Dendritic cell treated with granulocyte-macrophage colony-stimulating factor and Interleukin-4, amounts not matched to agents 40 ng/mL and 50 ng/mL, for 4 days (primary cell): ENCODE measurements around the gene EFCAB14.
A peak's percentile ranks its signal among the peaks of the same experiment; 100 is the strongest.
"Not testable (repeated sequence)": the region's sequence is repeated elsewhere in the genome, so short reads cannot be mapped to it uniquely, and the experiment has no call there.

Source experiments
- H3K27ac Mint-ChIP-seq: one replicate; pipeline ENCODE4 v1.8.0; 2022; ENCODE audit warnings: mild to moderate bottlenecking, mixed read lengths
- H3K27me3 Mint-ChIP-seq: one replicate; pipeline ENCODE4 v1.8.0; 2022; ENCODE audit warnings: mild to moderate bottlenecking, mixed read lengths
- H3K36me3 Mint-ChIP-seq: one replicate; pipeline ENCODE4 v1.8.0; 2022; ENCODE audit warnings: low read depth, mixed read lengths
- H3K4me1 Mint-ChIP-seq: one replicate; pipeline ENCODE4 v1.8.0; 2022; ENCODE audit warnings: low read depth, mixed read lengths
- H3K4me3 Mint-ChIP-seq: one replicate; pipeline ENCODE4 v1.8.0; 2022; ENCODE audit warnings: mild to moderate bottlenecking, moderate library complexity, mixed read lengths
- H3K9me3 Mint-ChIP-seq: one replicate; pipeline ENCODE4 v1.8.0; 2022; ENCODE audit warnings: mixed read lengths
- intact Hi-C: fragments of 100-400 bp; cut with micrococcal nuclease; formaldehyde crosslinking; loops from one replicate; pipeline ENCODE4 v1.15.0; 2022

Gene EFCAB14, protein sequence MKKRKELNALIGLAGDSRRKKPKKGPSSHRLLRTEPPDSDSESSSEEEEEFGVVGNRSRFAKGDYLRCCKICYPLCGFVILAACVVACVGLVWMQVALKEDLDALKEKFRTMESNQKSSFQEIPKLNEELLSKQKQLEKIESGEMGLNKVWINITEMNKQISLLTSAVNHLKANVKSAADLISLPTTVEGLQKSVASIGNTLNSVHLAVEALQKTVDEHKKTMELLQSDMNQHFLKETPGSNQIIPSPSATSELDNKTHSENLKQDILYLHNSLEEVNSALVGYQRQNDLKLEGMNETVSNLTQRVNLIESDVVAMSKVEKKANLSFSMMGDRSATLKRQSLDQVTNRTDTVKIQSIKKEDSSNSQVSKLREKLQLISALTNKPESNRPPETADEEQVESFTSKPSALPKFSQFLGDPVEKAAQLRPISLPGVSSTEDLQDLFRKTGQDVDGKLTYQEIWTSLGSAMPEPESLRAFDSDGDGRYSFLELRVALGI

DNA sequence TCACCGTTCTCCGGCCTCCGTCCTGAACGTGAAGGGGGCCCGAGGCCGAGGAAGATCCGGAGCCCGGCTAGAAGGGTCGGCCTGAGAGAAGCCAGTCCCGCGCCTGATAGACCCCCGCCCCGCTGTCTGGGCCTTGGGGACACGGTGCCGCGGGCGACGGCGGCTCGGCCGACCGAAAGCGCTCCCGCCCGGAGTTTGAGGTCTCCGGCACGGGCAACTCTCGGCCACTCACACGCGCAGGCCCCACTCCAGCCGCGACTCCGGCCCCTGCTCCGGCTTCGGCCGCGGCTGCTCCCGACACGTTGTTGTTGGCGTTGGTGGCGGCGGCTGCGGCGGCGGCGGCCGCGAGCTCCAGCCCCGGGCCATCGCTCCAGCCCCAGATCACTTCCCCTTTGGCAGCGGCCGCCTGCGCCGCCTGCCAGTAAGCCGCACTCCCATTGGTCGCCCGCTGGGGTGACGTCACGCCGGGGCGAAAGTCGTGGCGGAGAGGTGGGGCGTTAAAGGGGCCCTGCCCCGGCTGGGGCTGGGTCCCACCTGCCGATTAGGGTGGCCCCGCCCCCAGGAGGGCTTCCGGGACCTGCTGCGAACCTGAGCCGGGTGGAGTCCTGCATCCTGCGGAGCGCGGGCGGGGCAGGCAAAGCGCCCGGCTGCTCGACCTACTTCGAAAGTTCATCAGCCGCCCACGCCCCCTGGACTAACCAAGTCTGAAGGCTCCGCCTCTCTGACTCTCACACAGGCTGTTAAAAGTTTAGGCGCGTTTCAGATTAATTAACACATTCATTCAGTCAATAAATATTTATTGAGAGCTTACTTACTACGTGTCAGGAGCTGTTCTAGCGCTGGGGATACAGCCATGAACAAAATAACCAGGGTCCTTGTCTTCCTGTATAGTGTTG lies at the start of gene EFCAB14:
TSS of gene EFCAB14 (minus strand) at position 388 of the 896 bp plus-strand sequence. CDS start 1,027 bp downstream, outside the sequence.
- peaks cover 38% of the 10 kb centered on the region for H3K4me1 Mint-ChIP-seq

DNA sequence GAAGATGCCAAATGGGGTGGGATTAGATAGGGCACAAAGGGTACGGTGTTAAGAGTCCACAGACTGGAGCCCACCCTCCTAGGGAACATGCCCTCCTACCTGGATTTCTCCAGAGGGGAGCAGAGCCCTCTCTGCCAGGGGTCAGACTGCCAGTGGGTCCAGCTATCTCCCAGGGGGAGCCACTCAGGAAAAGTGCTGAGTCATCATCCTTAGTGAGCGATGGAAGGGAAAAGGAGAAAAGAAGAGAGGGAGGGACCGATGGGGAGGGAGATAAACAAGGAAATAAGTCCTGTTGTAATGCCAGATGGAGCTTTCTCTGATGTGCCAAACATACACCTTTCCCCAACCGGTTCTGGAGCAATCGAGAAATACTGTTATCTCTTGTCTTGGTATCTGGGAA lies 49.5 kb upstream of the EFCAB14 start:
- no peaks in the 10 kb centered on the region for H3K36me3 Mint-ChIP-seq
- H3K9me3 Mint-ChIP-seq = peaks cover 49% of the 10 kb centered on the region
- H3K27ac Mint-ChIP-seq = no peak overlapping the region
- intact Hi-C loops = no loop called here
- H3K4me1 Mint-ChIP-seq = no peaks in the 10 kb centered on the region
- H3K27me3 Mint-ChIP-seq = peaks cover 9% of the 10 kb centered on the region
- H3K4me3 Mint-ChIP-seq = no peak overlapping the region

More for the DNA sequence above, at the start of gene EFCAB14:
- Mint-ChIP-seq H3K9me3 (no peaks in the 10 kb centered on the region), H3K27me3 (no peaks in the 10 kb centered on the region), H3K4me3 (peak within 1 kb of the TSS; percentile 85), H3K36me3 (peaks cover 52% of the 10 kb centered on the region), H3K27ac (peak within 1 kb of the TSS; percentile 95)
- intact Hi-C loops = loop anchor here (2.0 to 10.0 kb wide), 2 partner anchors 54 to 102 kb away; partner anchors contain the start of genes ATPAF1 and MOB3C

DNA sequence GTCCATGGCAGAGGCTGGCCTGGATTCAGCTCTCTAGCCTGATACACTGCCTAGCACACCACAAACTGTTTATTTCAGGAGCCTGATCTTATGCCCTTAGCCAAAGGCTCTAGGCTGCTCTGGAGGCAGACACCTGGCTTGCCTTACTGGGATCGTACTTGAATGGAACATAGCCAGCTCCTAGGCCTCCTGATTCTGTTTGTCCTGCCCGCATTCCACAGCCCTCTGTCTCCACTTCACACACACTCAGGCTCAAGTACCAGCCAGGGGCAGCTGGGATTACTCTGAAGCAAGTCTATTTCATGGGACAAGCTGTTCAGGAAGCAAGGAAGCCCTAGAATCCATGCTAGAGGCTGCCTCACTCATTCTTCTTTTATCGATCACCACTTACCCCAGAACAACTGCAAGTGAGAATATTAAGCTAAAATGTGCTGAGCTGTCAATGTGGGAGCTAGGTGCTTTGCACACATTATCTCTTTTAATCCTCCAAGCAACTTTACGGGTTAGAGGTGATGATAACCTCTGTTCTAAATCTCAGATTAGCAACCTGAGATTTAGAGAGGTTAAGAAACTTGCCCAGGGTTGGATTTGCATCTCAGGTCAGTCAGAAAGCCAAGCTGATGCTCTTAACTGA lies 48.9 kb upstream of the EFCAB14 start:
- Mint-ChIP-seq H3K36me3 (no peaks in the 10 kb centered on the region), H3K4me3 (no peak overlapping the region), H3K4me1 (no peaks in the 10 kb centered on the region), H3K9me3 (peaks cover 48% of the 10 kb centered on the region), H3K27me3 (peaks cover 9% of the 10 kb centered on the region), H3K27ac (no peak overlapping the region)
- intact Hi-C loops = no loop called here

DNA sequence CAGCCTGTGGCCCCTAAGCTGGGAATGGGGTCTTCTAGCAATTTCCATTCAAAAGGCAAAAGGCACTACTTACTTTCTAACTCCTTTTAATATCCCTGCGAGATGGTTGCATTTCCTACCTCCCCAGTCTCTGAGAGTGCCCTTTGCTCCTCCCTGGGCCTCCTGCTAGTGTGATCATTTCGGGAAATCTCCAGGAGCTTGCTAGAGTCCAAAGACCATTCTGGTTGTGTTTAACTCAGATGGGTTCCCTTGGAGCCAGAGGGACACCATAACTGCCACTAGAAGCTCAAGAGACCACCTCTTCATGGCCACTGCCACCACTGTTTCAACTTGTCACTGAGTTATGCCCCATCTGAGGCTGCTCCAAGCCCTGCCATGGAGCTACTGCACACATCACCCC lies 45.5 kb upstream of the EFCAB14 start:
- Mint-ChIP-seq H3K4me3 (no peak overlapping the region), H3K27ac (no peak overlapping the region), H3K9me3 (peaks cover 14% of the 10 kb centered on the region), H3K27me3 (peaks cover 19% of the 10 kb centered on the region), H3K4me1 (no peaks in the 10 kb centered on the region), H3K36me3 (no peaks in the 10 kb centered on the region)
- intact Hi-C loops = no loop called here

DNA sequence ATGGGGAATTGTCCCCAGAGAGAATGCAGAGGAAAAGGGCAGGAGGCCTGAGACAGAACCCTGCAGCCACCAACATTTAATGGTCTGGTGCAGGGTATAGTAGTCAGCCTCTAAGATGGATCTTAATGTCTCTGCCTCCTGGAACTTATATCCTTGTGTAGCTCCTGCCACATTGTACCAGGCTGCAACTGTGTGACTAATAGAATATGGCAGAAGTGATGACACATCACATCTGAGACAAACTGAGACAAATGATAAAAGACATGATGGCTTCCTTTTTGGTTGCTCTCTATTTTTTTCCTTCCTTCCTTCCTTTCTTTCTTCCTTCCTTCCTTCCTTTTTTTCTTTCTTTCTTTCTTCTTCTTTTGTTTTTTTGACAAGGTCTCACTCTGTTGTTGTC lies 42.8 kb upstream of the EFCAB14 start:
- no peak overlapping the region for H3K4me3 Mint-ChIP-seq
- no peak overlapping the region for H3K27ac Mint-ChIP-seq
- no peaks in the 10 kb centered on the region for H3K36me3 Mint-ChIP-seq
- intact Hi-C loops = no loop called here
- H3K27me3 Mint-ChIP-seq = peaks cover 30% of the 10 kb centered on the region
- no peaks in the 10 kb centered on the region for H3K4me1 Mint-ChIP-seq
- H3K9me3 Mint-ChIP-seq = no peaks in the 10 kb centered on the region

DNA sequence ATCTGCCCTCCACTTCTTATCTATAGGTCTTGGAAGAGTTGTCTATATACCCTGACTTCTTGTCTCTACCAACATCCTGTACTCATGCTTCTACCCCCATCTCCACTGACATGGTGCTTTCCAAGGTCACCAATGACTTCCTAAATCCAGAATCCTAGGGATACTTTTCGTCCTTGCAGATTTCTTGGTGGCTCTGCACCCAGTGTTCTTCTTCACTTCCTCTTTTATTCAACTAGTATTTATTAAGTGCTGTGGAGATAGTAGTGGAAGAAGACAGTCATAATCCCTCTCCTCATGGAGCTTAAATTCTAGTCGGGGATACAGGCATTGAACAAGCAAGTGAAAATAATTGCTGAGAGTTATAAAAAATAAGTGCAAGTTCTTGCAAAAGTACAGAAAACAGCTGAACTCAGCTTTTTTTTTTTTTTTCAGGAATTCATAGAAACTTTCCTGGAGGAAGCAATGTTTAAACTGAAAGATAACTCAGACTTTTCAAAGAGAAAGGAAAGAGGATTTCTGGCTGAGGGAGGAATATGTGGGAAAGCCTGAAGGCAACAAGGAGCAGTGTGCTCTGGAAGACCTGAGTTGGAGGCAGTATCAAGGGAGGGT lies 41.7 kb upstream of the EFCAB14 start:
- H3K36me3 Mint-ChIP-seq = no peaks in the 10 kb centered on the region

DNA sequence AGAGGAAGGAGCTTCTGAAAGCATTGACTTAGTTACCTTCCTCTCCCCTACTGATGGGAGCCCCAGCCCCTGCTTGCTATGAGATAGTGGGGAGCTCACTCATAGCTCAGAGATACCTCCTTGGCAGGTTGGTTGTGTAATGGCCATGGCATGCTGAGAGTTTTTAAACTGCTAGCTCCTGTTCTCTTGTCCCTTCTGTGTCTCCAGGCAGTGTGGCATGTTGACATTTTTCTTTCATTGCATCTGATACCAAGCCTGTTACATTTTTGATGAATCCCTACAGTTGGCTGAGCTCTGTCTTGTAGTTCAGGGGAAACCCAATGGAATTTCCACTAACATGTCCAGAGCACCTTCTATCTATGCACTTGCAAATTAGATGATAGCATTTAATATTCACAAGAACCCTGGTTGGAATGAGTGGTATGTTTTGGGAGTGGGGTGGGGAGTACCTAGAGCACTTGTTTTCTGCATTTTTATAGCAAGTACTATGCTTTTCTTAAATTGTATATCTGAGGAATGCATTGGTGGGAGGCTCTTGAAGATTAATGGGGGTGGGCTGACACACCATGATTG lies 39.1 kb upstream of the EFCAB14 start:
- no peak overlapping the region for H3K27ac Mint-ChIP-seq
- no peaks in the 10 kb centered on the region for H3K4me1 Mint-ChIP-seq
- intact Hi-C loops = no loop called here
- no peak overlapping the region for H3K4me3 Mint-ChIP-seq
- H3K36me3 Mint-ChIP-seq = no peaks in the 10 kb centered on the region
- H3K27me3 Mint-ChIP-seq = peaks cover 37% of the 10 kb centered on the region
- H3K9me3 Mint-ChIP-seq = no peaks in the 10 kb centered on the region

More for the DNA sequence above, 41.7 kb upstream of the EFCAB14 start:
- H3K27ac Mint-ChIP-seq = no peak overlapping the region
- intact Hi-C loops = no loop called here
- H3K27me3 Mint-ChIP-seq = peaks cover 35% of the 10 kb centered on the region
- no peak overlapping the region for H3K4me3 Mint-ChIP-seq
- no peaks in the 10 kb centered on the region for H3K9me3 Mint-ChIP-seq
- H3K4me1 Mint-ChIP-seq = no peaks in the 10 kb centered on the region

DNA sequence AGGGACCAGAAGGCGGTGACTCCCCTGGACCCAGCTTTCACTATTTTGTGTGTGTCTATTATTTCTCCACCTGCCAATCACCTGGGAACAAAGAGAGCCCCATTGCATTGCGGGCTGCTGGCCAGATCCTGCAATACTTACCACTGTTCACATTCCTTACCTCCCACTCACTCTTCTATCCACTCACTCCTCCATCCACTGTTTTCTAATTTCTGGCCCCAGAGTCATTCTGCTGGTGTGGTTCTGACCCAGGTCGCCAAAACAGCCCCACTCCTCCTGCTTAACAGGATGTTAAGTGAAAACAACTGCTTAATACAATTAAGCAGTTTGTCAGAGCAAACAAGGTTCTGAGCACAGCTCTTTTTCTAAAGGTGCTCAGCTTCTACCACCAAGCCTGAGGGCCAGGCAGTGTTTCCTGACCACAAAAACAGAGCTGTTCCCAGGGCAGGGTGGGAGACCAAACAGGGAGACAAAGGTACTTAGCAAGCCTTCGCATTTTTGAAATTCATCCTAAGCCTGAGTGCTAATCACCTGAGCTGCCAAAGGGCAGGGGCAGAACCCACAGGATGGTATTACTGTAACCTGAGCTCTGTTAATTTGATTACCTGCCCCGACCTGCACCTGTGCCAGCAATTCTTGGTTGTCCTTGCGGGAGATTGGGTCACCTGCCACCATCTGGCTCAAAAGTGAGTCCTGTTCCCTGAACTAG lies 38.5 kb upstream of the EFCAB14 start:
- Mint-ChIP-seq H3K27me3 (peaks cover 41% of the 10 kb centered on the region), H3K27ac (no peak overlapping the region), H3K4me3 (no peak overlapping the region), H3K36me3 (no peaks in the 10 kb centered on the region), H3K4me1 (no peaks in the 10 kb centered on the region), H3K9me3 (no peaks in the 10 kb centered on the region)
- intact Hi-C loops = no loop called here

DNA sequence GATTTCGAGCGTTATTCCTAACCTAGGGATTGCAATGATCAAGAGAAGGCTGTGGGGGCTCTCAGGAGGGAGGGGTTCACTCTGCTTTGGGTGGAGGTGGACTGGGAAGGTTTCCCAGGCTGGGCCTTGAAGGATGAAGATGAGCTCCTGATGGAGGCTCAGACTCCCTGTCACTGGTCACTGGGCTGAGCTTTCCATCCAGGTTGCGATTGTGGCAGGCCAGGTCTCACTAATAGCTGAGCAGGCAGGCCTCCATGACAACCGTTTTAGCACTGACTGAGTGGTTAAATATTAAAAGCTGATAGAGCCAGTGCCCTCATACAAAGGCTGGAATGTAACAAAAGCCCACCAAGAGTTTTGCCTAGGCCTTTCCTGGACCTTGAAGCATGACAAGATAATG lies 36.2 kb upstream of the EFCAB14 start:
- Mint-ChIP-seq H3K9me3 (no peaks in the 10 kb centered on the region), H3K4me1 (no peaks in the 10 kb centered on the region), H3K4me3 (no peak overlapping the region), H3K27me3 (peaks cover 40% of the 10 kb centered on the region), H3K36me3 (no peaks in the 10 kb centered on the region), H3K27ac (no peak overlapping the region)
- intact Hi-C loops = no loop called here

DNA sequence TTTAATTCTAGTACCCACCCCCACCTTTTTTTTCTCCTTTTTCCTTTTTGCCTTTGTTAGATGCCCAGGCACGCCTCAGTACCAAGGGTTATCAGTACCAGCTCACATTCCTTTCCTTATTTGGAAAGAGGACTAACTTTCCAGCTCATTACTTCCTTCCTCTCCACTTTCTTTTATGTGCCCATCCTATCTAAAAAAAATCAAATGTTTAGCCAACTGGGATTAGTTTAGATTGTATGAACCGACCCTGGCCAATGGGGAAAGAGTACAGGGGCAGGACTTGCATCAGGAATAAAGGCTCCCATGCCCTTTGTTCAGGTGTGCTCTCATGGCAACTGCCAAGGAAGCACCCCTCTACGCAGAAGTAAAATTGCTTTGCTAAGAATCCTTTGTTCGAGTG lies 35.8 kb upstream of the EFCAB14 start:
- H3K27me3 Mint-ChIP-seq = peaks cover 40% of the 10 kb centered on the region
- not testable (repeated sequence) for H3K4me3 Mint-ChIP-seq

DNA sequence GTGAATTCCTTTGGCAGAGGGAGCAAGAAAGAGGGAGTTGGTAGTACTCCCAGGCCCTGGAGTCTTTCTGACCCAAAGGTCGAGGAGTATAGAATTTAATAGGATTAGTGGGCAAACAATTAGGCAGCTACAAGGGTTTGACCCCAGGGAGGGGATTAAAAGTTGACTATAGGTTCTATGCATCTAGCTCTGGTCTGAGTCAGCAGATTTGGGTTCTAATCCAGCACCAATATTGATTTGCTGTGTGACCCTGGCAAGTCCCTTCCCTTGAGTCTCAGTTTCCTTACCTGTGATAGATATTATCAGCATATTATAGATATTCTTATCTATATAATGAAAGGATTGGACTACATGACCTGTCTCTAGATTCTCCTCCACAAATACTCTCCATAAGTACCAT lies 35.1 kb upstream of the EFCAB14 start:
- intact Hi-C loops = no loop called here
- no peaks in the 10 kb centered on the region for H3K36me3 Mint-ChIP-seq
- H3K27ac Mint-ChIP-seq = no peak overlapping the region
- H3K9me3 Mint-ChIP-seq = no peaks in the 10 kb centered on the region
- H3K27me3 Mint-ChIP-seq = peaks cover 38% of the 10 kb centered on the region
- no peak overlapping the region for H3K4me3 Mint-ChIP-seq
- no peaks in the 10 kb centered on the region for H3K4me1 Mint-ChIP-seq

More for the DNA sequence above, 35.8 kb upstream of the EFCAB14 start:
- H3K36me3 Mint-ChIP-seq, H3K9me3 Mint-ChIP-seq, H3K27ac Mint-ChIP-seq, H3K4me1 Mint-ChIP-seq, intact Hi-C loops: not testable (repeated sequence)

DNA sequence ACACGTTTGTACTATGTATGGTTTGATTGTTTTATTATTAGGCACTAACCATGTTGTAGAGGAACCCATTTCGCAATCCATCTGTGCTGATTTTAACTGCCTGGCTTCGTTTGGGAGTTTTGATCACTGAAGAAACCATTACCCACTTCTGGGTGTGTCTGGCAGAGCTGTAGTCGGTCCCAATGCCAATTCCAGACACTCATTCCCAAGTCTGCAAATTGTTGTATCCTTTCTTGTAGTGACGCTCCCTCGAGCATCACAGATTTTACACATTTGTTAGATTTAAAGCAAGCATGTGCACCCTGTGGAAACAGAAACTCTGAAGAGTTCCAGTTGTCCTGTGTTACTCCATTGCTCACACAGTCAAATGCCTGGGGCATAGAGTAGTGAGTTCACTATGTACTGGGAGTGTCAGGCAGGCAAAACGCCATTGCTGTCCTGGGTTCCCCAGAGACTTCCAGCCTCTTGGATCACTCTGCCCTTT lies 31.0 kb upstream of the EFCAB14 start:
- H3K27ac Mint-ChIP-seq = no peak overlapping the region
- intact Hi-C loops = no loop called here
- peaks cover 31% of the 10 kb centered on the region for H3K27me3 Mint-ChIP-seq
- H3K9me3 Mint-ChIP-seq = no peaks in the 10 kb centered on the region
- no peaks in the 10 kb centered on the region for H3K36me3 Mint-ChIP-seq
- no peaks in the 10 kb centered on the region for H3K4me1 Mint-ChIP-seq
- no peak overlapping the region for H3K4me3 Mint-ChIP-seq
